Activated T-helper 1 cell treated with anti-CD3 and anti-CD28 coated beads, Interleukin-12 subunit alpha, Interleukin-12 subunit beta, Interleukin-2, Interleukin-4 antibody, amounts not matched to agents 30 ng/mL and 10 ng/mL and 1 ng/mL, durations not matched to agents 14 hours and 24 hours and 36 hours (primary cell): ENCODE data around the gene PEX7. TPM values are rescaled to one million over a fixed set of nuclear protein-coding genes. Genes with fewer than 3 reads are reported as not detected.
"Not testable (repeated sequence)": the region's sequence is repeated elsewhere in the genome, so short reads cannot be mapped to it uniquely, and the experiment has no call there.

Source experiments
- DNase-seq: peaks from one replicate; pipeline ENCODE4 v3.0.0; 2021; ENCODE audit warnings: low spot score
- H3K27ac Mint-ChIP-seq: one replicate; pipeline ENCODE4 v1.8.0; 2021; ENCODE audit warnings: mild to moderate bottlenecking, mixed read lengths
- H3K27me3 Mint-ChIP-seq: one replicate; pipeline ENCODE4 v1.8.0; 2022; ENCODE audit warnings: mild to moderate bottlenecking, moderate library complexity, mixed read lengths; ENCODE audit not compliant: insufficient read depth
- H3K36me3 Mint-ChIP-seq: one replicate; pipeline ENCODE4 v1.8.0; 2021; ENCODE audit warnings: low read depth, mixed read lengths
- H3K4me1 Mint-ChIP-seq: one replicate; pipeline ENCODE4 v1.8.0; 2021; ENCODE audit warnings: low read depth, mixed read lengths
- H3K4me3 Mint-ChIP-seq: one replicate; pipeline ENCODE4 v1.8.0; 2021; ENCODE audit warnings: mild to moderate bottlenecking, moderate library complexity, mixed read lengths
- H3K9me3 Mint-ChIP-seq: one replicate; pipeline ENCODE4 v1.8.0; 2021; ENCODE audit warnings: mixed read lengths
- intact Hi-C: fragments of 100-400 bp; cut with micrococcal nuclease; formaldehyde crosslinking; loops from one replicate; pipeline ENCODE4 v1.15.1; 2024
- total RNA-seq: library from RNA; stranded (reverse); gene quantifications from 2 replicates; pipeline ENCODE4 v1.2.3, GENCODE V29; 2022

Gene PEX7
- total RNA-seq, 1 donor from 2014 or later = 3.7 TPM

- H3K4me3 Mint-ChIP-seq = no peak overlapping the region
- H3K9me3 Mint-ChIP-seq = no peaks in the 10 kb centered on the region
- no peaks in the 10 kb centered on the region for H3K27me3 Mint-ChIP-seq
- no peak for DNase-seq
- intact Hi-C loops = no loop called here
- no peaks in the 10 kb centered on the region for H3K36me3 Mint-ChIP-seq
- H3K27ac Mint-ChIP-seq = no peak overlapping the region
- H3K4me1 Mint-ChIP-seq = no peaks in the 10 kb centered on the region
These were observed 42.3 kb downstream of the PEX7 start for GRCh38 chr6:136864676-136865075.

GRCh38 chr6:136866872-136867416 is 44.6 kb downstream of the PEX7 start:
- Mint-ChIP-seq H3K27me3 (no peaks in the 10 kb centered on the region), H3K27ac (no peak overlapping the region), H3K9me3 (no peaks in the 10 kb centered on the region), H3K4me3 (no peak overlapping the region), H3K4me1 (no peaks in the 10 kb centered on the region), H3K36me3 (no peaks in the 10 kb centered on the region)
- intact Hi-C loops = no loop called here
- DNase-seq = no peak

- peaks cover 13% of the 10 kb centered on the region for H3K36me3 Mint-ChIP-seq
- no peaks in the 10 kb centered on the region for H3K4me1 Mint-ChIP-seq
- no peaks in the 10 kb centered on the region for H3K27me3 Mint-ChIP-seq
- peaks cover 18% of the 10 kb centered on the region for H3K9me3 Mint-ChIP-seq
- intact Hi-C loops = no loop called here
- no peak for DNase-seq
- H3K27ac Mint-ChIP-seq = no peak overlapping the region
- H3K4me3 Mint-ChIP-seq = no peak overlapping the region
These were observed 47.1 kb downstream of the PEX7 start for GRCh38 chr6:136869451-136869850.

- DNase-seq = no peak
- Mint-ChIP-seq H3K27me3 (no peaks in the 10 kb centered on the region), H3K9me3 (peaks cover 29% of the 10 kb centered on the region), H3K27ac (no peak overlapping the region), H3K4me1 (no peaks in the 10 kb centered on the region), H3K4me3 (no peak overlapping the region), H3K36me3 (peaks cover 13% of the 10 kb centered on the region)
- intact Hi-C loops = no loop called here
These were observed 51.4 kb downstream of the PEX7 start for GRCh38 chr6:136873748-136874147.

DNA sequence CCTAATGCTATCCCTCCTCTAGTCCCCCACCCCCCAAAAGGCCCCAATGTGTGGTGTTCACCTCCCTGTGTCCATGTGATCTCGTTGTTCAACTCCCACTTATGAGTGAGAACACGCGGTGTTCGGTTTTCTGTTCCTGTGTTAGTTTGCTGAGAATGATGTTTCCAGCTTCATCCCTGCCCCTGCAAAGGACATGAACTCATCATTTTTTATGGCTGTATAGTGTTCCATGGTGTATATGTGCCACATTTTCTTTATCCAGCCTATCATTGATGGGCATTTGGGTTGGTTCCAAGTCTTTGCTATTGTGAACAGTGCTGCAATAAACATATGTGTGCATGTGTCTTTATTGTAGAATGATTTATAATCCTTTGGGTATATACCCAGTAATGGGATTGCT is 54.1 kb downstream of the PEX7 start:
- H3K4me1 Mint-ChIP-seq, H3K27me3 Mint-ChIP-seq, DNase-seq, intact Hi-C loops, H3K27ac Mint-ChIP-seq, H3K4me3 Mint-ChIP-seq: not testable (repeated sequence)
- peaks cover 29% of the 10 kb centered on the region for H3K9me3 Mint-ChIP-seq
- peaks cover 13% of the 10 kb centered on the region for H3K36me3 Mint-ChIP-seq

- no peak for DNase-seq
- no peaks in the 10 kb centered on the region for H3K4me1 Mint-ChIP-seq
- no peak overlapping the region for H3K27ac Mint-ChIP-seq
- intact Hi-C loops = no loop called here
- peaks cover 3% of the 10 kb centered on the region for H3K36me3 Mint-ChIP-seq
- peaks cover 1% of the 10 kb centered on the region for H3K27me3 Mint-ChIP-seq
- no peak overlapping the region for H3K4me3 Mint-ChIP-seq
- H3K9me3 Mint-ChIP-seq = peaks cover 7% of the 10 kb centered on the region
These were observed 58.5 kb downstream of the PEX7 start for GRCh38 chr6:136880748-136881460.

GRCh38 chr6:136886091-136886490 is 63.7 kb downstream of the PEX7 start:
- intact Hi-C loops = no loop called here
- Mint-ChIP-seq H3K27ac (no peak overlapping the region), H3K27me3 (peaks cover 2% of the 10 kb centered on the region), H3K4me1 (no peaks in the 10 kb centered on the region), H3K36me3 (peaks cover 3% of the 10 kb centered on the region), H3K9me3 (no peaks in the 10 kb centered on the region), H3K4me3 (no peak overlapping the region)
- DNase-seq = no peak

GRCh38 chr6:136887953-136888352 is 65.6 kb downstream of the PEX7 start:
- no peak overlapping the region for H3K4me3 Mint-ChIP-seq
- no peaks in the 10 kb centered on the region for H3K4me1 Mint-ChIP-seq
- peaks cover 2% of the 10 kb centered on the region for H3K27me3 Mint-ChIP-seq
- no peak overlapping the region for H3K27ac Mint-ChIP-seq
- H3K9me3 Mint-ChIP-seq = no peaks in the 10 kb centered on the region
- no peak for DNase-seq
- intact Hi-C loops = no loop called here
- H3K36me3 Mint-ChIP-seq = peaks cover 3% of the 10 kb centered on the region

DNA sequence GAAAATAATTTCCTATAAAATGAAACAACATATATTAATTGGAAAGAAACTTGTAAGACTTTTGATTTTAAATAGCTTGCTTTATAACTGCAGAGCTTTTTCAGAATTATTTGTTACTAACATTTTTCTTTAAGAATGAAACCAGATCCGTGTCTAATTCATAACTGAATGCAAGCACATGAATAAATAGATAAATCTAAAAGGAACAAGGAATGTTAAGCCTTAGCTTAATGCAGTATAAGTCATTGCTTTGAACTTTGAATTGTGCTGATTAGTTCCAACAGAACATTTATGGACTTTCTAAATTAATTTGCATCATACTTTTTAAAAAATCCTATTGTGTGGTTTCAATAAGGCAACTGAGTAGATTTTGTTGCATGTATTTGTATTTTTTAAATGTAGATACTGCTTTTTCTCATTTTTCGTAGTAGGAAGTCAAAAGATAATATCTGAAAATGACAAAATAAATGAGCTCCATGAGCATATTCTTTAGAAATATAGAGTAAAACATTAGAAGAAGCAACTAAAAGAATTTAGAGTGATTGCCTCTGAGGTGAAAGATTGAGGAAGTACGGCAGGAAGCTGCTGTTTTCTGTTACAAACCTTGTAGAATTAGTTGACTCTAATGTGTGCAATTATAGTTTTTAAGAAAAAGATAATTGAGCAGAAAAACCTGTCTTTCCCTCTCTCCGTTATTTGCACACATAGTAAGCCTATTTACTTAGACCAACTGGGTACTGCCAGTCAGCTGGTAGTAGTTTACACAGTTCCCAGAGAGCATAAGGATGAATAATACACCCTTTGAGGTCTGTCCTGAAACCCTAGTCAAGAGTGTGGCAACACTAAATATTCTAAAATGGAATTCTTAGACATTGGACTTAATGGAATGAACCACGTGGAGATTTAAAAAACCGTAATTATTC is 67.1 kb downstream of the PEX7 start:
- no peaks in the 10 kb centered on the region for H3K9me3 Mint-ChIP-seq
- DNase-seq = no peak
- H3K4me1 Mint-ChIP-seq = peaks cover 5% of the 10 kb centered on the region
- peaks cover 2% of the 10 kb centered on the region for H3K27me3 Mint-ChIP-seq
- peaks cover 3% of the 10 kb centered on the region for H3K36me3 Mint-ChIP-seq
- intact Hi-C loops = no loop called here
- H3K27ac Mint-ChIP-seq = no peak overlapping the region
- no peak overlapping the region for H3K4me3 Mint-ChIP-seq

GRCh38 chr6:136890194-136890839 is 67.9 kb downstream of the PEX7 start:
- no peak overlapping the region for H3K27ac Mint-ChIP-seq
- no peak overlapping the region for H3K4me3 Mint-ChIP-seq
- H3K27me3 Mint-ChIP-seq = peaks cover 2% of the 10 kb centered on the region
- peaks cover 5% of the 10 kb centered on the region for H3K4me1 Mint-ChIP-seq
- H3K36me3 Mint-ChIP-seq = peaks cover 2% of the 10 kb centered on the region
- no peak for DNase-seq
- H3K9me3 Mint-ChIP-seq = no peaks in the 10 kb centered on the region
- intact Hi-C loops = no loop called here

GRCh38 chr6:136890986-136891385 is 68.6 kb downstream of the PEX7 start:
- no peaks in the 10 kb centered on the region for H3K36me3 Mint-ChIP-seq
- intact Hi-C loops = no loop called here
- H3K4me1 Mint-ChIP-seq = peaks cover 5% of the 10 kb centered on the region
- H3K9me3 Mint-ChIP-seq = no peaks in the 10 kb centered on the region
- H3K27ac Mint-ChIP-seq = no peak overlapping the region
- no peak for DNase-seq
- peaks cover 2% of the 10 kb centered on the region for H3K27me3 Mint-ChIP-seq
- no peak overlapping the region for H3K4me3 Mint-ChIP-seq

DNA sequence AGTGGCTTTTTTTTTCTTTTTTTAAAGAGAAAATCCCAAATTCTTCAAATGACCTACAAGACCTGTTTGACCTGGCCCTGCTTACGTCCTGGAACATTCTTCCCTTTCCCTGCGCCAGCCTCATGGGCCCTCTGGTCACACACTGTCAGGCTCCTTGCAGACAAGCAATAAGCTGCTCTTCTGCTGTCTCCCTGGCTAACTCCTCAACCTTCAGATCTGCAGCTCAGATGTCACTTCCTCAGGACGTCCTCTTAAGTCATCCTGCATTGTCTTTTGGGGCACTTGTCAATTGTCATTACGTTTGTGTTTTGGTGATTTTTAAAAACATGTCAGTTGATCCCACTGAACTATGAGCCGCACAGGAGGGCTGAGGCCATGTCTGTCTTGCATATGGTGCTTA is 70.8 kb downstream of the PEX7 start:
- H3K4me1 Mint-ChIP-seq = peaks cover 5% of the 10 kb centered on the region
- intact Hi-C loops = no loop called here

GRCh38 chr6:136895901-136896300 is 73.5 kb downstream of the PEX7 start:
- Mint-ChIP-seq H3K27ac (no peak overlapping the region), H3K27me3 (no peaks in the 10 kb centered on the region), H3K36me3 (peaks cover 5% of the 10 kb centered on the region), H3K4me3 (no peak overlapping the region), H3K4me1 (peaks cover 5% of the 10 kb centered on the region), H3K9me3 (no peaks in the 10 kb centered on the region)
- no peak for DNase-seq
- intact Hi-C loops = no loop called here

More for the DNA sequence above, 70.8 kb downstream of the PEX7 start:
- no peak overlapping the region for H3K27ac Mint-ChIP-seq
- no peaks in the 10 kb centered on the region for H3K36me3 Mint-ChIP-seq
- no peak overlapping the region for H3K4me3 Mint-ChIP-seq
- DNase-seq = no peak
- peaks cover 2% of the 10 kb centered on the region for H3K27me3 Mint-ChIP-seq
- no peaks in the 10 kb centered on the region for H3K9me3 Mint-ChIP-seq
